DOHH2 (cell line): ENCODE results near the gene PHF20.

Experiments used
- EZH2phosphoT487 ChIP-seq: fragments of 200-600 bp; sonication (generic); IDR thresholded peaks from 2 replicates; pipeline ENCODE4 v1.6.1; 2017; ENCODE audit warnings: borderline replicate concordance, mild to moderate bottlenecking, antibody characterized with exemption, low read length, moderate library complexity, mixed read lengths
- TF ChIP-seq, protein P1 (sequence below): fragments of 200-600 bp; sonication (generic); IDR thresholded peaks from one replicate; pipeline ENCODE4 v1.5.1; 2014; ENCODE audit warnings: antibody characterized with exemption, mild to moderate bottlenecking, low read depth, low read length; ENCODE audit not compliant: poor library complexity, severe bottlenecking

DNA sequence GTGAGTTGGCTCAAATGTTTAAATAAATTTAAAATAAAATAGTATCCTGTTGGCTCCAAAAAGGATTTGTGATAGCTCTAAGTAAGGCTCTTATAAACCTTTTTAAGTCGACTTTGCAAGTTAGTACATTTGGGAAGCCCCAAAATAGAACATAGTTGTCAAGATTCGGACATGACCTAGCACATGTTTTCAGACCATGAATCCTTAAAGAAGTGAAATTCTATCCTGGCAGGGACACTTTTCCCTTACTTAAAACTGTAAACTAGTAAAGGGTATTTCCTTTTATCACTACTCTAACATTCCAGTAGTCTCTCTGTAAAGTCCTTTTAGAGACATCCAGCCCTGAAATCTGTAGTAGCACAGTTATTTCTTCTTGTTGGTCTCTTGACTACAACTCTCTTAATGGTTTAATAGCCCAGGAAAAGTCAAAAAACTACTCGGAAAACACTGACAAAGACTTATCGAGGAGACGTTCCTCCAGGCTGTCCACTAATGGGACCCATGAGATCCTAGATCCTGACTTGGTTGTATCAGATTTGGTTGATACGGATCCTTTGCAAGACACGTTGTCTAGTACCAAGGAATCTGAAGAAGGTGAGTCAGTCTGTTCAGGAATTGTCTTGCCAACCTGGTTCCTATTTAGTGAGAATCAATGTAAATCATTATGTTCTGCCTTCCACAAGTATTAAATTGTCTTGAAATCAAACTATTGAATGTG is 98.9 kb downstream of the PHF20 start:
- TF ChIP-seq, protein P1, sequence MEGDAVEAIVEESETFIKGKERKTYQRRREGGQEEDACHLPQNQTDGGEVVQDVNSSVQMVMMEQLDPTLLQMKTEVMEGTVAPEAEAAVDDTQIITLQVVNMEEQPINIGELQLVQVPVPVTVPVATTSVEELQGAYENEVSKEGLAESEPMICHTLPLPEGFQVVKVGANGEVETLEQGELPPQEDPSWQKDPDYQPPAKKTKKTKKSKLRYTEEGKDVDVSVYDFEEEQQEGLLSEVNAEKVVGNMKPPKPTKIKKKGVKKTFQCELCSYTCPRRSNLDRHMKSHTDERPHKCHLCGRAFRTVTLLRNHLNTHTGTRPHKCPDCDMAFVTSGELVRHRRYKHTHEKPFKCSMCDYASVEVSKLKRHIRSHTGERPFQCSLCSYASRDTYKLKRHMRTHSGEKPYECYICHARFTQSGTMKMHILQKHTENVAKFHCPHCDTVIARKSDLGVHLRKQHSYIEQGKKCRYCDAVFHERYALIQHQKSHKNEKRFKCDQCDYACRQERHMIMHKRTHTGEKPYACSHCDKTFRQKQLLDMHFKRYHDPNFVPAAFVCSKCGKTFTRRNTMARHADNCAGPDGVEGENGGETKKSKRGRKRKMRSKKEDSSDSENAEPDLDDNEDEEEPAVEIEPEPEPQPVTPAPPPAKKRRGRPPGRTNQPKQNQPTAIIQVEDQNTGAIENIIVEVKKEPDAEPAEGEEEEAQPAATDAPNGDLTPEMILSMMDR = no peak
- no peak for TF ChIP-seq EZH2phosphoT487
